Effector memory CD4-positive, alpha-beta T cell (primary cell): ENCODE data around the gene SLC17A1.
A peak's percentile ranks its signal among the peaks of the same experiment; 100 is the strongest.

Experiments
- DNase-seq, 3 donors: peaks; one replicate each; pipeline ENCODE4 v3.0.0-alpha.2; 2020
- H3K27ac ChIP-seq: 2 replicates; pipeline ENCODE4 v1.7.0; 2013; ENCODE audit warnings: mild to moderate bottlenecking, low read length, moderate library complexity; ENCODE audit not compliant: insufficient read depth, poor library complexity, severe bottlenecking
- H3K27me3 ChIP-seq: replicated peaks from 2 replicates; pipeline ENCODE4 v1.7.0; 2013; ENCODE audit warnings: mild to moderate bottlenecking, low read length; ENCODE audit not compliant: insufficient read depth, control insufficient read depth, poor library complexity, severe bottlenecking
- H3K36me3 ChIP-seq: 2 replicates; pipeline ENCODE4 v1.7.0; 2013; ENCODE audit warnings: mild to moderate bottlenecking, low read length, moderate library complexity; ENCODE audit not compliant: control insufficient read depth, insufficient read depth
- H3K4me1 ChIP-seq: 2 replicates; pipeline ENCODE4 v1.7.0; 2013; ENCODE audit warnings: low read length, mild to moderate bottlenecking; ENCODE audit not compliant: control insufficient read depth, insufficient read depth, poor library complexity, severe bottlenecking
- H3K4me3 ChIP-seq: 2 replicates; pipeline ENCODE4 v1.7.0; 2013; ENCODE audit warnings: low read length, low read depth, mild to moderate bottlenecking; ENCODE audit not compliant: insufficient read depth, poor library complexity, severe bottlenecking
- H3K9me3 ChIP-seq: 2 replicates; pipeline ENCODE4 v1.7.0; 2013; ENCODE audit warnings: mild to moderate bottlenecking, low read length, moderate library complexity; ENCODE audit not compliant: control insufficient read depth
- total RNA-seq, 3 donors: gene quantifications; one replicate each; lab custom pipeline; 2026; lab: John Stamatoyannopoulos, UW

SLC17A1 gene, protein sequence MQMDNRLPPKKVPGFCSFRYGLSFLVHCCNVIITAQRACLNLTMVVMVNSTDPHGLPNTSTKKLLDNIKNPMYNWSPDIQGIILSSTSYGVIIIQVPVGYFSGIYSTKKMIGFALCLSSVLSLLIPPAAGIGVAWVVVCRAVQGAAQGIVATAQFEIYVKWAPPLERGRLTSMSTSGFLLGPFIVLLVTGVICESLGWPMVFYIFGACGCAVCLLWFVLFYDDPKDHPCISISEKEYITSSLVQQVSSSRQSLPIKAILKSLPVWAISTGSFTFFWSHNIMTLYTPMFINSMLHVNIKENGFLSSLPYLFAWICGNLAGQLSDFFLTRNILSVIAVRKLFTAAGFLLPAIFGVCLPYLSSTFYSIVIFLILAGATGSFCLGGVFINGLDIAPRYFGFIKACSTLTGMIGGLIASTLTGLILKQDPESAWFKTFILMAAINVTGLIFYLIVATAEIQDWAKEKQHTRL
- 0.19 to 0.69 (median 0.61) reads per million in 3 donors for total RNA-seq

DNA sequence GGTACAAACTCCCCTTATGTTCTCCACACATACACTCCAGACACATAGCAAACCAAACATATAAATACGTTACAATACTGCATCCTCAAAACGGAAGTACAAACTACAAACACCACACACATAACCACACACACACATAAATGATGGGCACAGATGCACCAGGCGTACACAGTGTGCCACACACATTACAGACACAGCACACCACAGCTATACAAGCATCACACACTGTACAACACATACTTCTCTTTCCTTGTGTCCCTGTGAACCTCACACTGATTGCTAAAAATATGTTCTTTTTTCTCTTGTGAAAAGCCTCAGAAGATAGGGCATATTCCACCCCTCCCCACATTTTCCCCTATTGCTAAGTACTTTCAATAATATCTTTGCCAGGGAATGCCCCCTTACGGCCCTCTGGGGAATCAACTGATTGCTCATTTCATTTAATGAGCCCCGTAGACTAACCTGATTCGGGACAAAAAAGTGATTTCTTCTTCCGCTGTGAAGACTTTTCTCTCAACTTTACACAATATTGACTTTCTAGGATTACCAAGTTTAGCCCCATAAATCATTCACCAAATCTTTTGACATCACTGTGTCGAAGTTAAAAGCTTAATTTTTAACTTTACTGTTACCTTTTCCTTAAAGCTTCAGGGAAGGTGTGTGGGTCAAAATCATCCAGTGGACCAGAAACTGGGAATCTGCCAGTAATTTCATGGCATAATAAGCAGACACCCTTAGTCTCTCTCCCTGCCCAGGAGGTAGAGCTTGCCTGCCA is at the start of gene SLC17A1:
TSS of gene SLC17A1 (minus strand) at position 521 of the 775 bp plus-strand sequence. CDS start 1,495 bp downstream, outside the sequence.
- no peaks in the 10 kb centered on the region for H3K4me1 ChIP-seq
- no peaks in the 10 kb centered on the region for H3K27me3 ChIP-seq
- H3K36me3 ChIP-seq = no peaks in the 10 kb centered on the region
- no peaks in the 10 kb centered on the region for H3K9me3 ChIP-seq
- no peak within 1 kb of the TSS for H3K4me3 ChIP-seq
- DNase-seq = no peak
- no peak within 1 kb of the TSS for H3K27ac ChIP-seq

GRCh38 chr6:25880601-25881000 is 48.7 kb upstream of the SLC17A1 start:
- H3K4me3 ChIP-seq = no peak overlapping the region
- no peaks in the 10 kb centered on the region for H3K27me3 ChIP-seq
- no peaks in the 10 kb centered on the region for H3K36me3 ChIP-seq
- no peaks in the 10 kb centered on the region for H3K9me3 ChIP-seq
- no peak for DNase-seq
- H3K27ac ChIP-seq = no peak overlapping the region
- no peaks in the 10 kb centered on the region for H3K4me1 ChIP-seq

DNA sequence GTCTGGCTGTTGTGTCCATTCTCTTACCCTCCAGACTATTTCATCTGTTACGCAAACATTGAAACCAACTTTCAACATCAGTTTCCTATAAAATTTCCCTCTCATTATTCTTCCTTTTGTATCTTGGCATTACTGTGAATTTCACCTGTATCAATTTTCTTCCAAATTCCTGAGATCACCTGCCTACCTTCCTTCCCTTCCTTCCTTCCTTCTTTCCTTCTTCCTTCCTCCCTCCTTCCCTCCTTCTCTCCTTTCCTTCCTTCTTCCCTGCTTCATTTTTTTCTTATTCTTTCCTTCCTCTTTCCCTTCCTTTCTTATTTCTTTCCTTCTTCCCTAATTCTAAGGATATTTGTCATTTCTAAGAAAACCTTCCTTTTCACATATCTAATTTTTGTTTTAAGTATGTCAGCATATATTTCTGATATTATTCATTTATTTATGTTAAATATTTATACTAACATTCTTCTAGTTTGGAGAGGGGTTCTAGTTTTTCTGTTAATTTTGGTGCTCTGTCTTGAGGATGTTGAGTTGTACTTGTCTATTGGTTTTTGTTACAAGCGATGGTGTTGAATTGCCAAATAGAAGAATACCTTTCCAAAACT is 47.0 kb upstream of the SLC17A1 start:
- H3K4me3 ChIP-seq = no peak overlapping the region
- no peak overlapping the region for H3K27ac ChIP-seq
- H3K4me1 ChIP-seq = peaks cover 11% of the 10 kb centered on the region
- H3K9me3 ChIP-seq = no peaks in the 10 kb centered on the region
- no peak for DNase-seq
- H3K36me3 ChIP-seq = no peaks in the 10 kb centered on the region
- H3K27me3 ChIP-seq = no peaks in the 10 kb centered on the region

DNA sequence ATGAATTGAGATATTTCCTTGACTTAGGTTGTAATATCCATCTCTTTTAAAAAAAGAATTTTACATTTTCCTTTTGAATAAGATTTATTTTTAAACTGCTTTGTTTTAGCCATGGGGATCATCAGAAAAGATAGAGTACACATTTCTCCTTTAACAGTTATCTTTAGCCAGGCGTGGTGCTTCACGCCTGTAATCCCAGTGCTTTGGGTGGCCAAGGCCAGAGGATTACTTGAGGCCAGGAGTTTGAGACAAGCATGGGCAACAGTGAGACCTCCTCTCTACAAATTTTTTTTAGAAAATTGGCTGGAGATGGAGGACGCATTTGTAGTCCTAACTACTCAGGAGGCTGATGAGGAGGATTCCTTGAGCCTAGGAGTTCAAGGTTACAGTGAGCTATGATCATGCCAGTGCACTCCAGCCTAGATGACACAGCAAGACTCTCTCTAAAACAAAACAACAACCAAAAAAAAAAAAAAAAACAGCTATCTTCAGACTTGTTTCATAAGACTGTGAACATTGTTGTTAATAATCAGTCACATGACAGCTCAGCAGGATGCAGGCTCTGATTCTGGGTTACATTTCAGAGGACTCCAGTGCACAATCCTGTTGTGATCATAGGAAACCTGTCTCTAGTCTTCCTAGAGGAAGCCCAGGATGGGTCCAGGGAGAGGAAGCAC is 44.2 kb upstream of the SLC17A1 start:
- Histone ChIP-seq H3K9me3 (no peaks in the 10 kb centered on the region), H3K27ac (no peak overlapping the region), H3K4me1 (peaks cover 24% of the 10 kb centered on the region), H3K4me3 (no peak overlapping the region), H3K27me3 (no peaks in the 10 kb centered on the region), H3K36me3 (no peaks in the 10 kb centered on the region)
- DNase-seq = no peak

- H3K4me1 ChIP-seq = peaks cover 24% of the 10 kb centered on the region
- H3K9me3 ChIP-seq = no peaks in the 10 kb centered on the region
- no peaks in the 10 kb centered on the region for H3K36me3 ChIP-seq
- H3K27me3 ChIP-seq = no peaks in the 10 kb centered on the region
- no peak overlapping the region for H3K4me3 ChIP-seq
- DNase-seq = no peak
- H3K27ac ChIP-seq = no peak overlapping the region
Measured at GRCh38 chr6:25875563-25875905, 43.7 kb upstream of the SLC17A1 start.

DNA sequence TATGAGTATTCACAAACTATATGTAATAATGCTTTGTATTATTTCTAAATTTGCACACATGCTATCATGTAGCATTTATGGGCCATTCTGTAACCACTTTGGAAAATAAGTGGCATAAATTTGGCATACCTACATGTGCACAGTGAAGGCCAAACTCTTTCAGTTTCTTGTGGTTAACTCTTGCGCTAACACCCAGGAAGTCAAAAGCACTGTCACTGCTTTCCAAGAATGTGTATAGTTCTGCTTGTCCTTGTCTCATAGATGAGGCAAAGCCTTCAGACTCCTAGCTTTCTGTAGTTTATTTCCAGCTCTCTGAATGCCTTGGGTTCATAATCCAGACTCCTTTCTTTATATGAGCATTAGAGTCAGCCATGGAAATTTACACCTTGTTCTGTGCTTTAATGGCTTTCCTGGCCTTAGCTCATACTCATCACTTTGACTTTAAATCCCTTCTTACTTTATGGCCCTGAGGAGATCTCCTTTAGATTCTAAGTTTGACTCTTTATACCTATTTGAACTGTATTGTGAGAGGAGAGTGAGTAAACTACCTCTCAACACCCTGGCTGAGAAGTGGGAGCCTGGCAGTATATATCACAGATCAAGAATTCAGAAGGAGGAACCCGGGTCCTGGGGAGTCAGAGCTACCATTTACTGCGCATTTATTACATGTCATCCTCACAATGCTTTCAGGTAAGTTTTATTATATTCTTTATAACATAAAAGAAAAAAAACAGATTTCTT is 43.1 kb upstream of the SLC17A1 start:
- Histone ChIP-seq H3K4me3 (peak overlapping the region; percentile 15), H3K27me3 (no peaks in the 10 kb centered on the region), H3K4me1 (peaks cover 24% of the 10 kb centered on the region), H3K36me3 (no peaks in the 10 kb centered on the region), H3K9me3 (no peaks in the 10 kb centered on the region), H3K27ac (no peak overlapping the region)
- DNase-seq = no peak

DNA sequence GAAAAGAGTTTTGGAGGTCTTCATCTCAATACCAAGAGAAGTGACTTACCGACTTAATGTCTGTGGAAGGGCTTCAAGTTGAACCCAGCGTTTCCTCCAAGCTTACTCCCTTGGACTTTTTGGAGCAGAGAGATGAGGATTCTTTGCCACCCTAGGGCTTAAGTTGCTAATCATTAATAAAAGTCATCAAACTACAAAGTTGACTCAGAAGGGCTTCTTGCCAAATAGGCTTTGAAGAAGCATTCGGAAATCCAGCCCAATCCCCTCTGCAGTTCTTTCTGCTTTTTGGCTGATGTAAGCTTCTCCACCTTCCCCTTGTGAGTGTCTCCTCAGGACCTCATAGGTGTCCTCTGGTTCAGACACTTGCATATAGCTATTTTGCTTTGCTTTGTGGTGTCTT is 42.3 kb upstream of the SLC17A1 start, which contains the start of gene SLC17A3:
TSS of gene SLC17A3 (minus strand) at position 126 of the 400 bp plus-strand sequence. CDS start 5,856 bp downstream, outside the sequence.
- no peaks in the 10 kb centered on the region for H3K36me3 ChIP-seq
- no peaks in the 10 kb centered on the region for H3K27me3 ChIP-seq
- H3K27ac ChIP-seq = no peak within 1 kb of the TSS
- H3K9me3 ChIP-seq = no peaks in the 10 kb centered on the region
- H3K4me3 ChIP-seq = peak within 1 kb of the TSS; percentile 15
- no peak for DNase-seq
- peaks cover 24% of the 10 kb centered on the region for H3K4me1 ChIP-seq

GRCh38 chr6:25872814-25873213 is 41.0 kb upstream of the SLC17A1 start:
- Histone ChIP-seq H3K36me3 (no peaks in the 10 kb centered on the region), H3K4me1 (peaks cover 24% of the 10 kb centered on the region), H3K4me3 (no peak overlapping the region), H3K27ac (no peak overlapping the region), H3K27me3 (no peaks in the 10 kb centered on the region), H3K9me3 (no peaks in the 10 kb centered on the region)
- DNase-seq = peak in 2 of 3 donors; percentile 22 to 35

DNA sequence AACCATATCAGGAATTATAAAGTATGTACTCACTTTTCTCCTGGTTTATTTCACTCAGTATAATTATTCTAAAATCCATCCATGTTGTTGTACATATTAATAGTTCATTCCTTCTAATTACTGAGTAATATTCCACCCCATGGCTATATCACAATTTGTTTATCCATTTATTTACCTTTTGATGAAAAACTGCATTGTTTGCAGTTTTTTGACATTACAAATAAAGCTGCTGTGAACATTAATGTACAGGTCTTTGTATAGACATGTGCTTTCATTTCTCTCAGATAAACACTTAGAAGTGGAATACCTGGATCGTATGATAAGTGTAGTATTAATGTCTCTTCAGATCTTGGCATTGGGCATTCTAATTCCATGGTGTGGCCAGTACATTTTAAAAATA is 38.0 kb upstream of the SLC17A1 start:
- Histone ChIP-seq H3K4me1 (peaks cover 32% of the 10 kb centered on the region), H3K27me3 (no peaks in the 10 kb centered on the region), H3K36me3 (no peaks in the 10 kb centered on the region), H3K4me3 (no peak overlapping the region), H3K9me3 (no peaks in the 10 kb centered on the region), H3K27ac (no peak overlapping the region)
- no peak for DNase-seq
